WTC11 (cell line): ENCODE data around the gene MMP11. TPM values are rescaled to one million over a fixed set of nuclear protein-coding genes. Genes with fewer than 3 reads are reported as not detected.

ENCODE experiments used
- ATAC-seq: fragments of 200-7000 bp; cut with Tn5 transposase; 2 replicates; pipeline ENCODE4 v1.10.0; 2021; ENCODE audit warnings: mild to moderate bottlenecking, moderate library complexity
- CTCF ChIA-PET: fragments of 300-600 bp; sonication (Branson Sonifier 250); formaldehyde crosslinking; loops from one replicate; lab custom pipeline; 2021; ENCODE audit warnings: antibody characterized with exemption; lab: Charles Lee
- POLR2A ChIA-PET: fragments of 350-600 bp; sonication (Branson Sonifier 250); formaldehyde crosslinking; loops from one replicate; lab custom pipeline; 2021; ENCODE audit warnings: antibody characterized with exemption; lab: Charles Lee
- DNase-seq: peaks from one replicate; pipeline ENCODE4 v3.0.0; 2021; ENCODE audit warnings: low spot score
- H3K27ac Mint-ChIP-seq: 2 replicates; pipeline ENCODE4 v1.8.0; 2021; ENCODE audit warnings: mixed read lengths
- H3K27me3 Mint-ChIP-seq: 2 replicates; pipeline ENCODE4 v1.8.0; 2021; ENCODE audit warnings: low read depth, mild to moderate bottlenecking, moderate library complexity, mixed read lengths
- H3K36me3 Mint-ChIP-seq: 2 replicates; pipeline ENCODE4 v1.8.0; 2021; ENCODE audit warnings: mixed read lengths
- H3K4me1 Mint-ChIP-seq: 2 replicates; pipeline ENCODE4 v1.8.0; 2022; ENCODE audit warnings: mixed read lengths
- H3K4me3 Mint-ChIP-seq: 2 replicates; pipeline ENCODE4 v1.8.0; 2021; ENCODE audit warnings: mild to moderate bottlenecking, moderate library complexity, mixed read lengths
- H3K9me3 Mint-ChIP-seq: 2 replicates; pipeline ENCODE4 v1.8.0; 2021; ENCODE audit warnings: mixed read lengths
- ETV6 ChIP-seq: sonication (generic); formaldehyde crosslinking; IDR thresholded peaks from 2 replicates; pipeline ENCODE4 v1.8.1; 2022; ENCODE audit warnings: mild to moderate bottlenecking, missing genetic modification reagents
- FOXK1 ChIP-seq: sonication (generic); formaldehyde crosslinking; IDR thresholded peaks from 2 replicates; pipeline ENCODE4 v1.8.0; 2022; ENCODE audit warnings: mild to moderate bottlenecking, moderate library complexity, missing genetic modification reagents
- GABPB1 ChIP-seq: sonication (generic); formaldehyde crosslinking; IDR thresholded peaks from 2 replicates; pipeline ENCODE4 v1.8.1; 2023; ENCODE audit warnings: mild to moderate bottlenecking, missing genetic modification reagents
- GTF2I ChIP-seq: fragments of 250-450 bp; sonication (Bioruptor Pico); conservative IDR thresholded peaks from 2 replicates; pipeline ENCODE4 v1.4.0; 2021; ENCODE audit warnings: mild to moderate bottlenecking
- HMGA2 ChIP-seq: fragments of 250-450 bp; sonication (Bioruptor Pico); IDR thresholded peaks from 2 replicates; pipeline ENCODE4 v1.4.0; 2021; ENCODE audit warnings: mild to moderate bottlenecking, moderate library complexity
- KAT7 ChIP-seq: sonication (generic); formaldehyde crosslinking; IDR thresholded peaks from 2 replicates; pipeline ENCODE4 v1.8.1; 2023; ENCODE audit warnings: missing genetic modification reagents, mild to moderate bottlenecking, borderline replicate concordance
- MXD4 ChIP-seq: fragments of 250-450 bp; sonication (Bioruptor Pico); IDR thresholded peaks from 2 replicates; pipeline ENCODE4 v1.8.0; 2021; ENCODE audit warnings: mild to moderate bottlenecking, moderate library complexity, borderline replicate concordance
- NFATC4 ChIP-seq: fragments of 250-450 bp; sonication (Bioruptor Pico); IDR thresholded peaks from 2 replicates; pipeline ENCODE4 v1.9.0; 2021; ENCODE audit warnings: mild to moderate bottlenecking
- NFE2L1 ChIP-seq: sonication (generic); formaldehyde crosslinking; IDR thresholded peaks from 2 replicates; pipeline ENCODE4 v1.8.1; 2023; ENCODE audit warnings: missing genetic modification reagents
- NR2C2 ChIP-seq: sonication (generic); formaldehyde crosslinking; IDR thresholded peaks from 2 replicates; pipeline ENCODE4 v1.8.0; 2022; ENCODE audit warnings: mild to moderate bottlenecking, missing genetic modification reagents
- RELA ChIP-seq: sonication (generic); formaldehyde crosslinking; IDR thresholded peaks from 2 replicates; pipeline ENCODE4 v1.8.1; 2022; ENCODE audit warnings: missing genetic modification reagents, mild to moderate bottlenecking, borderline replicate concordance
- TEAD1 ChIP-seq: sonication (generic); formaldehyde crosslinking; IDR thresholded peaks from 2 replicates; pipeline ENCODE4 v1.8.0; 2022; ENCODE audit warnings: mild to moderate bottlenecking, missing genetic modification reagents
- ZNF263 ChIP-seq: sonication (generic); formaldehyde crosslinking; IDR thresholded peaks from 2 replicates; pipeline ENCODE4 v1.8.1; 2022; ENCODE audit warnings: low read depth, mild to moderate bottlenecking, moderate library complexity, missing genetic modification reagents
- ZNF317 ChIP-seq: sonication (generic); formaldehyde crosslinking; IDR thresholded peaks from 2 replicates; pipeline ENCODE4 v1.8.1; 2023; ENCODE audit warnings: low read depth, mild to moderate bottlenecking, moderate library complexity, missing genetic modification reagents, borderline replicate concordance
- total RNA-seq: library from RNA; stranded (reverse); gene quantifications from 3 replicates; pipeline ENCODE4 v1.2.3, GENCODE V29; 2021
- TF ChIP-seq, protein P1 (sequence below): sonication (generic); formaldehyde crosslinking; IDR thresholded peaks from 2 replicates; pipeline ENCODE4 v1.8.0; 2022; ENCODE audit warnings: mild to moderate bottlenecking, missing genetic modification reagents
- TF ChIP-seq, protein P2 (sequence below): fragments of 200-600 bp; IDR thresholded peaks from 2 replicates; pipeline ENCODE4 v1.8.0; 2022; ENCODE audit warnings: antibody characterized with exemption
- TF ChIP-seq, protein P3 (sequence below): sonication (generic); formaldehyde crosslinking; conservative IDR thresholded peaks from 2 replicates; pipeline ENCODE4 v1.8.1; 2023; ENCODE audit warnings: mild to moderate bottlenecking, low read depth, missing genetic modification reagents, moderate library complexity
- TF ChIP-seq, protein P4 (sequence below): sonication (generic); formaldehyde crosslinking; IDR thresholded peaks from 2 replicates; pipeline ENCODE4 v1.8.0; 2022; ENCODE audit warnings: mild to moderate bottlenecking, missing genetic modification reagents
- TF ChIP-seq, protein P5 (sequence below): sonication (generic); formaldehyde crosslinking; IDR thresholded peaks from 2 replicates; pipeline ENCODE4 v1.8.1; 2022; ENCODE audit warnings: low read depth, missing genetic modification reagents, borderline replicate concordance

The MMP11 gene
- total RNA-seq, 1 experiment from 2014 or later: 16.5 TPM

DNA sequence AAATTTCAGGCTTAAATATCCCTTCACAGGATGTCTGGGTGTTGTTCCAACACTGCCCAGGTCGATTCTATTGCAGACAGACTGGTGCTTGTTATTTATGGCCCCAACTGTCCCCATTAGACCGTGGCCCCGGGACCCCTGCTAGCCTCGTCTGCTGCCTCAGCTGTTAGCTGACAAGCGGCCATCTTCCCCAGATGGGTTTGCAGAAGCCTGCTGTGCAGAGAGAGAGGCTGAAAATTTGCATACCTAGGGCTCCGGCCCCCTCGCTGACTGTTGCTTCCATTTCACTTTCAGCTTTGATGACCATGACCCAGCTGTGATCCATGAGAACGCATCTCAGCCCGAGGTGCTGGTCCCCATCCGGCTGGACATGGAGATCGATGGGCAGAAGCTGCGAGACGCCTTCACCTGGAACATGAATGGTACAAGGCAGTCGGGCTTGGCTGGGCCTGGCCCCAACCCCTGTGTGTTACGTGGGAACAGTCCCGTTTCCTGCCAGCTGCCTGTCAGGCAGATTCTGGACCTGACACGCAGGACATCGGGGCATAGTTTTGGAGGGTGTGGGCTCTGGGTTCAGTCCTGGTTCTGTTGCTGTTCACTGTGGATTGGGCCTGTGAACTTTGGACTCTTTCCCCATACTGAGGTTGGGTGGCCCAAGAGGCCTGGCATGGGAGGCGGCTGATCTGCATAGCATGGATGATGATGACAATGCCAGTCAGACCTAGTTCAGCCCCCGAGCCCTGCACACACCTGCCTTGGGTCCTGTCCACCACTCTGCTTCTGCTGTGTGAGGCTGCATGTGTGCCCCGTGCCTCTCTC lies 30.6 kb downstream of the MMP11 start:
- DNase-seq: no peak

DNA sequence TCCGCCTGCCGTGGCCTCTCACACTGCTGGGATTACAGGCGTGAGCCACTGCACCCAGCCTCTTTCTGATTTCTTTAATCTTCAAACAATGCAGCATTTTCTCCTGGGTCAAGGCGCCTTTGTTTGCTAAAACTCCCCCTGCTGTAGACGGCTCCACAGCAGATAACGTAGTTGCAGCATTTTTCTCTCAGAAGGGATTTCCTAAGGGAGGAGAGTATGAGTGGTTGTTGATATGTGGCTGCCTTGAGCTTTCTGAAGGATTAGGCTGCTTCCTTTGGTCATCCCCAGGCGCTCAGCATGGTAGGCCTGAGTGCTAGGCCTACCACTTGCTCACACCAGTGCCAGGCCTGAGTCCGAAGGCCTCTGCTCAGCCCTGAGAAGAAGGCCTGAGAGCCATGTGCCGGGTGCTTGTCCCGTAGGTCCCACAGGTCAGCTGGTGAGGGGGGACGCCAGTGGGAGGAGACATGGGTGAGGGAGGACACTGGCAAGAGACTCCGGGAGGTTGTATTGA lies 32.2 kb downstream of the MMP11 start:
- no peaks in the 10 kb centered on the region for H3K27me3 Mint-ChIP-seq
- no peak for TF ChIP-seq NFE2L1 (CRISPR knock-in tag)
- no peaks in the 10 kb centered on the region for H3K9me3 Mint-ChIP-seq
- DNase-seq: no peak
- ChIA-PET CTCF (interaction anchor here (0.9 to 1.4 kb wide), 3 partner anchors 36 to 45 kb away, joined by 3 to 4 read pairs (median 3); no protein-coding TSS in a partner anchor), POLR2A (no interaction called here)
- ATAC-seq: no peak
- no peak overlapping the region for H3K27ac Mint-ChIP-seq
- H3K4me1 Mint-ChIP-seq: peaks cover 6% of the 10 kb centered on the region; the same call in 1 of the 2 replicates
- H3K36me3 Mint-ChIP-seq: peaks cover 70% of the 10 kb centered on the region
- no peak overlapping the region for H3K4me3 Mint-ChIP-seq

More for the DNA sequence above, 30.6 kb downstream of the MMP11 start:
- no peak overlapping the region for H3K4me3 Mint-ChIP-seq
- peak overlapping the region; percentile 76 for H3K27ac Mint-ChIP-seq
- peaks cover 75% of the 10 kb centered on the region for H3K36me3 Mint-ChIP-seq
- POLR2A ChIA-PET: no interaction called here
- H3K27me3 Mint-ChIP-seq: no peaks in the 10 kb centered on the region
- ATAC-seq: no peak
- CTCF ChIA-PET: interaction anchor here (1.1 to 1.4 kb wide), 2 partner anchors 34 to 47 kb away, joined by 3 to 4 read pairs; no protein-coding TSS in a partner anchor
- no peak for TF ChIP-seq MXD4 (CRISPR knock-in tag)
- TF ChIP-seq, protein P1, sequence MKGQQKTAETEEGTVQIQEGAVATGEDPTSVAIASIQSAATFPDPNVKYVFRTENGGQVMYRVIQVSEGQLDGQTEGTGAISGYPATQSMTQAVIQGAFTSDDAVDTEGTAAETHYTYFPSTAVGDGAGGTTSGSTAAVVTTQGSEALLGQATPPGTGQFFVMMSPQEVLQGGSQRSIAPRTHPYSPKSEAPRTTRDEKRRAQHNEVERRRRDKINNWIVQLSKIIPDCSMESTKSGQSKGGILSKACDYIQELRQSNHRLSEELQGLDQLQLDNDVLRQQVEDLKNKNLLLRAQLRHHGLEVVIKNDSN (CRISPR knock-in tag): no peak
- no peak for TF ChIP-seq FOXK1 (CRISPR knock-in tag)
- no peak for TF ChIP-seq NFATC4 (CRISPR knock-in tag)
- no peak for TF ChIP-seq ETV6 (CRISPR knock-in tag)
- TF ChIP-seq GTF2I (CRISPR knock-in tag): no peak
- no peak for TF ChIP-seq RELA (CRISPR knock-in tag)
- TF ChIP-seq ZNF263 (CRISPR knock-in tag): no peak
- TF ChIP-seq, protein P2, sequence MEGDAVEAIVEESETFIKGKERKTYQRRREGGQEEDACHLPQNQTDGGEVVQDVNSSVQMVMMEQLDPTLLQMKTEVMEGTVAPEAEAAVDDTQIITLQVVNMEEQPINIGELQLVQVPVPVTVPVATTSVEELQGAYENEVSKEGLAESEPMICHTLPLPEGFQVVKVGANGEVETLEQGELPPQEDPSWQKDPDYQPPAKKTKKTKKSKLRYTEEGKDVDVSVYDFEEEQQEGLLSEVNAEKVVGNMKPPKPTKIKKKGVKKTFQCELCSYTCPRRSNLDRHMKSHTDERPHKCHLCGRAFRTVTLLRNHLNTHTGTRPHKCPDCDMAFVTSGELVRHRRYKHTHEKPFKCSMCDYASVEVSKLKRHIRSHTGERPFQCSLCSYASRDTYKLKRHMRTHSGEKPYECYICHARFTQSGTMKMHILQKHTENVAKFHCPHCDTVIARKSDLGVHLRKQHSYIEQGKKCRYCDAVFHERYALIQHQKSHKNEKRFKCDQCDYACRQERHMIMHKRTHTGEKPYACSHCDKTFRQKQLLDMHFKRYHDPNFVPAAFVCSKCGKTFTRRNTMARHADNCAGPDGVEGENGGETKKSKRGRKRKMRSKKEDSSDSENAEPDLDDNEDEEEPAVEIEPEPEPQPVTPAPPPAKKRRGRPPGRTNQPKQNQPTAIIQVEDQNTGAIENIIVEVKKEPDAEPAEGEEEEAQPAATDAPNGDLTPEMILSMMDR: no peak
- TF ChIP-seq ZNF317 (CRISPR knock-in tag): no peak
- TF ChIP-seq, protein P3, sequence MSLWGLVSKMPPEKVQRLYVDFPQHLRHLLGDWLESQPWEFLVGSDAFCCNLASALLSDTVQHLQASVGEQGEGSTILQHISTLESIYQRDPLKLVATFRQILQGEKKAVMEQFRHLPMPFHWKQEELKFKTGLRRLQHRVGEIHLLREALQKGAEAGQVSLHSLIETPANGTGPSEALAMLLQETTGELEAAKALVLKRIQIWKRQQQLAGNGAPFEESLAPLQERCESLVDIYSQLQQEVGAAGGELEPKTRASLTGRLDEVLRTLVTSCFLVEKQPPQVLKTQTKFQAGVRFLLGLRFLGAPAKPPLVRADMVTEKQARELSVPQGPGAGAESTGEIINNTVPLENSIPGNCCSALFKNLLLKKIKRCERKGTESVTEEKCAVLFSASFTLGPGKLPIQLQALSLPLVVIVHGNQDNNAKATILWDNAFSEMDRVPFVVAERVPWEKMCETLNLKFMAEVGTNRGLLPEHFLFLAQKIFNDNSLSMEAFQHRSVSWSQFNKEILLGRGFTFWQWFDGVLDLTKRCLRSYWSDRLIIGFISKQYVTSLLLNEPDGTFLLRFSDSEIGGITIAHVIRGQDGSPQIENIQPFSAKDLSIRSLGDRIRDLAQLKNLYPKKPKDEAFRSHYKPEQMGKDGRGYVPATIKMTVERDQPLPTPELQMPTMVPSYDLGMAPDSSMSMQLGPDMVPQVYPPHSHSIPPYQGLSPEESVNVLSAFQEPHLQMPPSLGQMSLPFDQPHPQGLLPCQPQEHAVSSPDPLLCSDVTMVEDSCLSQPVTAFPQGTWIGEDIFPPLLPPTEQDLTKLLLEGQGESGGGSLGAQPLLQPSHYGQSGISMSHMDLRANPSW (CRISPR knock-in tag): no peak
- TF ChIP-seq, protein P4, sequence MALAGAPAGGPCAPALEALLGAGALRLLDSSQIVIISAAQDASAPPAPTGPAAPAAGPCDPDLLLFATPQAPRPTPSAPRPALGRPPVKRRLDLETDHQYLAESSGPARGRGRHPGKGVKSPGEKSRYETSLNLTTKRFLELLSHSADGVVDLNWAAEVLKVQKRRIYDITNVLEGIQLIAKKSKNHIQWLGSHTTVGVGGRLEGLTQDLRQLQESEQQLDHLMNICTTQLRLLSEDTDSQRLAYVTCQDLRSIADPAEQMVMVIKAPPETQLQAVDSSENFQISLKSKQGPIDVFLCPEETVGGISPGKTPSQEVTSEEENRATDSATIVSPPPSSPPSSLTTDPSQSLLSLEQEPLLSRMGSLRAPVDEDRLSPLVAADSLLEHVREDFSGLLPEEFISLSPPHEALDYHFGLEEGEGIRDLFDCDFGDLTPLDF (CRISPR knock-in tag): no peak
- TF ChIP-seq KAT7 (CRISPR knock-in tag): no peak
- TF ChIP-seq NFE2L1 (CRISPR knock-in tag): no peak
- no peak for TF ChIP-seq TEAD1
- no peak for TF ChIP-seq NR2C2 (CRISPR knock-in tag)
- TF ChIP-seq HMGA2 (CRISPR knock-in tag): no peak
- TF ChIP-seq, protein P5, sequence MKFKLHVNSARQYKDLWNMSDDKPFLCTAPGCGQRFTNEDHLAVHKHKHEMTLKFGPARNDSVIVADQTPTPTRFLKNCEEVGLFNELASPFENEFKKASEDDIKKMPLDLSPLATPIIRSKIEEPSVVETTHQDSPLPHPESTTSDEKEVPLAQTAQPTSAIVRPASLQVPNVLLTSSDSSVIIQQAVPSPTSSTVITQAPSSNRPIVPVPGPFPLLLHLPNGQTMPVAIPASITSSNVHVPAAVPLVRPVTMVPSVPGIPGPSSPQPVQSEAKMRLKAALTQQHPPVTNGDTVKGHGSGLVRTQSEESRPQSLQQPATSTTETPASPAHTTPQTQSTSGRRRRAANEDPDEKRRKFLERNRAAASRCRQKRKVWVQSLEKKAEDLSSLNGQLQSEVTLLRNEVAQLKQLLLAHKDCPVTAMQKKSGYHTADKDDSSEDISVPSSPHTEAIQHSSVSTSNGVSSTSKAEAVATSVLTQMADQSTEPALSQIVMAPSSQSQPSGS (CRISPR knock-in tag): no peak
- no peak for TF ChIP-seq GABPB1 (CRISPR knock-in tag)
- H3K4me1 Mint-ChIP-seq: peaks cover 6% of the 10 kb centered on the region; the same call in 1 of the 2 replicates
- H3K9me3 Mint-ChIP-seq: no peaks in the 10 kb centered on the region
